Endometrium (tissue), 2 donors: ENCODE measurements around the gene NAT8L.

Experiments used
- FAIRE-seq: peaks from 2 replicates; lab custom pipeline; 2012; peaks lifted over from hg19 to GRCh38; lab: Jason Lieb, UNC
- donor health status: control.
- donor health status: control.

The NAT8L gene

GRCh38 chr4:2045518-2045951 is 13.6 kb upstream of the NAT8L start:
- FAIRE-seq, result no peak

DNA sequence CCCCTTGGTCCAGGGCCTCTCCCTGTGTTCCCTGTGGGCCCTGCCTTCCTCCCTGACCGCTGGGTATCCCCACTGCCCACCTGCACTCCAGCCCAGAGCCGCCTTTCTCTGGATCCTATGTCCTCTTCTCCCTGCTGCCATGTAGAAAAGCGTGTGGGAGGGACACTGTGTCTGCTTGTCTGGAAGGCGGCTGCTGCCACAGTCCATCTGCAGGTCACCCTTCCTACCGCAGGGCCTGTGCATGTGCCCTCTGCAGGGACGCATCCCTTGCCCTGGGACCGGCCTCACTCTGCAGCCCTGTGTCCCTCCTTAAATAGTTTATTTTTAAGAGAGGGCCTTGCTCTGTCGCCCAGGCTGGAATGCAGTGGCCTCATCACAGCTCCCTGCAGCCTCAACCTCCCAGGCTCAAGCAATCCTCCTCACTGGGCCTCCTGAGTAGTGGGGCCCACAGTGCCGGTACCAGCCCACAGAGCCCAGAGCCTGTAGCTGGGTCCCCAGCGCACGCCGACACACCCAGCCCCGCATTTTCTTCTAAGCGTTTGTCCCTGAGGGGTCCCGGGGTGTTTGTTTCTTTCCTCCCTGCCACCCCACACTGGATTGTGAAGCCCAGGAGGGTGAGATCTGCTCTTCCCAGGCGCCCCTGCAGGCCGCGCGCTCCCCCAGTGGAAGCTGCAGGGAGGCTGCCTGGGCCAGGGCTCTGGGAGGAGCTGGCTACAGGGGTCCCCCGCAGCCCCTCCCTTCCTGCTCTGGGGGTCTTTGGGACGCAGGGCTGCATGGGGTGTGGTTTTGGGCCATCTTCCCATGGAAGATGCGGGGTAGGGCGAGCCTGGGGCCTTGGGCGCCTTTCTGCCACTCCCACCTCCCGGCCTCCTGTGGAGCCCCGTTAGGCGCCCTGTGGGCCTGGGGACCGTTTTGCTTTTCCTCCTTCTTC is 12.8 kb upstream of the NAT8L start:
- no peak for FAIRE-seq

DNA sequence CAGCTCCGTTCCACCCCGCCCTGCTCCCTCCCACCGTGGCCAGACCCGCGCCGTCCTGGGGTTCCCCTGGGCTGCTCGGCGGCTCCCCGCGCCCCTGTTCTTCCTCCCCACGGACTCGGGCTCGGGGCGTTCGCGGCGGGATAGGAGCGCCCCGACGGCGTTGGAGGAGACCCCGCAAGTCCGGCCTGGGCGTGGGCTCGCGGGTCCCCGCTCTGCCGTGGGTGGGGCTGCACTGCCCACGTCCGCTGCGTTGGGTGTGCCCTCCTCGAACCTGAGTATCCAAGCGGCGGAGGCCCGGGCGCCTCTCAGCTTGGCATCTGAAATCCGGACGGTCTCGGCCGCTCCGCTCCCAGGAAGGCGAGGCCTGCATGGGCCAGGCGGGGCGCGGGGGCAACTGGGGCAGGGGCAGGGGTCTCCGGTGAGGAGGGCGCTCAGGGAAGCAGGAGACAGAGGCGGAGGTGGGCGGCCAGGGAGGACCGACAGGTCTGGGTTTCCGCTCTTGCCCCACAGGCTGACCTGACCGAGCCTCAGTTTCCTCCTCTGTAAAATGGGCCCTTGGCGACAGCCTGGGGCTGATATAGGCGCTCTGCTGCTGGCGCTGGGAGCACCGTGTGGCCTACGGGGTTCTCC is 12.0 kb upstream of the NAT8L start:
- no peak for FAIRE-seq

GRCh38 chr4:2047781-2048581 is 11.1 kb upstream of the NAT8L start:
- FAIRE-seq, result no peak

- FAIRE-seq, result no peak
Measured at GRCh38 chr4:2048831-2049230, 10.3 kb upstream of the NAT8L start.

- FAIRE-seq, result no peak
Measured at GRCh38 chr4:2049381-2049780, 9.7 kb upstream of the NAT8L start.

GRCh38 chr4:2049811-2050210 is 9.3 kb upstream of the NAT8L start:
- FAIRE-seq, result no peak

- no peak for FAIRE-seq
Measured at GRCh38 chr4:2051086-2051485, 8.0 kb upstream of the NAT8L start.

DNA sequence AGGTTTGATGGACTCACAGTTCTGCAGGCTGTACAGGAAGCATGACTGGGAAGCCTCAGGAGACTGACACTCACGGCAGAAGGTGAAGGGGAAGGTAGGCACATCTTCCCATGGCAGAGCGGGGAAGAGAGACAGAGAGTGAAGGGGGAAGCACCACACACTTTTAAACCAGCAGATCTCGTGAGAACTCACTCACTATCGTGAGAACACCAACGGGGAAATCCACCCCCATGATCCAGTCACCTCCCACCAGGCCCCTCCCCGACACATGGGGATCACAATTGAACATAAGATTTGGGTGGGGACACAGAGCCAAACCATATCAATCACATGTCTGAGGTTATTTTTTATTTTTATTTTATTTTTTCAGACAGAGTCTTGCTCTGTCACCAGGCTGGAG is 4.9 kb upstream of the NAT8L start:
- no peak for FAIRE-seq

- no peak for FAIRE-seq
Measured at GRCh38 chr4:2057382-2058065, 1.6 kb upstream of the NAT8L start.

DNA sequence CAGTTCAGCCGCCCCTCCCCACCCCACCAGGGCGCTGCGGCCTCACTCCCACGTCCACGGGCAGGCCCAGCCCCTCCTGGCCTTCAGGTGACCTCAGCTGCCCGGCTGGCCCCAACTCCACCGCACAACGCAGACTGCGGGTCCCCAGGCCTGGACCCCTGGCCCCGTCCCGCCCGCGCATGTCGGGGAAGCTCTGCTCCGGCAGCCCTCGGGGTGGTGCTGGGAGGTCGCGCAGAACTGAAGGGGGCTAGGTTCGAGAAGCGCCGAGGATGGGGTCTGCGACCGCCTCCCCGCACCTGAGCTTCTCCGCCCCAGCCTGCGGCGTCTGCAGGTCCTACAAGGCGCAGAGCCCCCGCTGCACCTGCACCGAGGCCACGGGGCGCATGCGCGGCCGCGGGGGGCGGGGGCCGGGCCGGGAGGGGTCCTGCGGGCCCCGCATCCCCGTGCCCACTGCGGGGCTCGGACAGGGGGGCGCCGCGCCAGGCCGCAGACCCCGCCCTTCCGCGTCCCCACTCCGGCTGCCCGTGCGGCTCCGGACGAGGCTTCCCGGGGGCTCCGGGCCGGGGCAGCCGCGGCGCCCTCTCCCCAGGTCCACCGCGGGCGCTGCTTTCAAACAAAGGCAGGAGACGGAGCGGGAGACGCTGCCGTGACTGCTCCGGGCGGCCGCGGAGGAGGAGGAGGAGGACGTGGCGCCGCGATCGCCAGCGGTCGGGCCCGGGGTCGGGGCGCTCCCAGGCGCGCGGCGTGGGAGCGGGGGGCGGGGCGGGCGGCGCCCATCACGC is 672 bp upstream of the NAT8L start:
- no peak for FAIRE-seq

- no peak for FAIRE-seq
Measured at GRCh38 chr4:2059726-2060602, 837 bp downstream of the NAT8L start.

DNA sequence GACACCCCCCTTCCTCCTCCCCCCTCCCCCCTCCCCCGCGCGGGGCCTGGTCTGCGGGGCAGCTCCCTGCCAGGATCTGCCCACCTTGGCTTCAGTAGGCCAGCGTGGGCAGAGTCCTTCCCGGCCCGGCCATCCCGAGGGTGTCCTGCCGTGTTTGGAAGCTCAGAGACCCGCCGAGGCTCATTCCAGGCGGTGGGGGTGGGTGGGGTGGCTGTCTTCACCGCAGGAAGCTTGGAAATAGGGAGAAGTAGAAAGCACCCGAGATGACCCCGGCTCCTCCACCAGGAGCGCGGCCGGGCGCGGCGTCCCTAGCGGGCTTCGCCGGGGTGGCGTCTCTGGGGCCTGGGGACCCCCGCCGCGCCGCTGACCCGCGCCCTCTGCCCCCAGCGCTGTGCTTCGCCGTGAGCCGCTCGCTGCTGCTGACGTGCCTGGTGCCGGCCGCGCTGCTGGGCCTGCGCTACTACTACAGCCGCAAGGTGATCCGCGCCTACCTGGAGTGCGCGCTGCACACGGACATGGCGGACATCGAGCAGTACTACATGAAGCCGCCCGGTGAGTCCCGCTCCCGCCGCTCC is 1.6 kb downstream of the NAT8L start:
- no peak for FAIRE-seq

DNA sequence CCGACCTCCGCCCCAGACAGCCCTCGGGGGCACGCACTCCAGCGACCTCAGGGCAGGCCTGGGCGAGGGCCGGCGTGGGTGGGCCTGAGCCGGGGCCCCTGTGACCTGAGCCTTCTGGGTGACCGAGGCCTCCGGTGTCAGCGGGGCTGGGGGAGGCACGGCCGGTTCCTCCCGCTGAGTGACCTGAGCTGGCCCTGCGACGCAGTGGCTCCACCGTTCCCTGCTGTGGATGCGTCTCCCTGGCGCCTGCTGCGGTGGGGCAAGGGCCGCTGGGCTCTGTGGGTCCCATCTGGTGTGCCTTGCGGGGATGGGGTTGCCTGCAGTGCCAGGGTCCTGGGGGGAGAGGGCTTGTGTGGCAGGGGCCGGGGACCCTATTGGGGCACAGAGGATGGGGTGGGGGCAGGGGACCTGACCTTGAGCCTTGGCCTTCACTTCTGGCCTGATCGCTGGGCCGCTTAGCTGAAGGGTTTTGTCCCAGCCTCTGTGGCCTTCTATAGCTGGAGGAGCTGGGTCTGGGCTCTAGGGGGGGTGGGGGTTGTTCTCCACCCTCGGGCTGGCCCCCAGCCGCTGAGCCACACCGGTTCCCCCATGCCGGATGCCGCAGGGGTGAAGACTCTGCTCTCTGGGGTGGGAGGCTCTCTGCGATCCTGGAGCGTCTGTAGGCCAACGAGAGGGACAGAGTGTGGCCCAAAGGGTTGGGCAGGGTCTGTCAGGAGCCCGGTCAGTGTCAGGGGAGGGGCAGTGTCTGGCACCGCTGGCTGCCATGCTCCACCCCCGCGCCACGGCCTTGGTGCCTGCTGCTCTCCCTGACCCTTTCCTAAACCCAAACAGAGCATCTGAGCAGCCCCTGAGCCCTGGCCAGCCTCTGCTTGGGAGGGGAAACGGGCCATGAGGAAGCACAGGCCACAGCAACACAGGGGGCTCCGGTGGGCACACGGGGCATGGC is 2.3 kb downstream of the NAT8L start:
- no peak for FAIRE-seq

DNA sequence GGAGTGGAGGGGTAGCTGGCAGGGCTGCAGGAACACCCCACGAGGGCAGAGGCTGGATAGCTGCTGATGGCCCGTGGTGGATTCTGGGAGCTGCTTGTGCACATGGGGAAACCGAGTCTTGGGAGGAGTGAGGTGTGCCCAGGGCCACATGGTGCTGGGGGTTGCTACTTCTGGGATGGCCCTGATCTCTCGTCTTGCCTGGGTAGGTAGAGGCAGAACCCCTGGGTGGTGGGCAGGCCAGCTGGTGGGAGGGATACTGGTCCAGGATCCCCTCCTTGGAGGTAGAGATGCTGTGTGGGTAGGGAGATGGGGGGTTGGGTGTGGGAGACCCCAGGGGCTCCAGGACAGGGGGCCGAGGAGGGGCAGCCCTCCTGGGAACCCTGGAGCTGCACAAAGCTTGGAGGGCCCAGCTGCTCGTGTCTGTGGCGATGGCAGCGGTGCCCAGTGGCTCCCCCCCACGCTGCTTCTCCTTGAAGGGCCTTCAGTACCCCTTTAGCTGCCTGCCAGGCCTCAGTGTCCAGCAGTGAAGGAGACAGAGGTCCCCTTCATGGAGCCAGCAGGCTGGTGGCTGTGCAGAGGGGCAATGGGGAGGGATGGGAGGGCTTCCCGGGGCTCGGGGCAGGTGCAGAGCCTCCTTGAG is 3.2 kb downstream of the NAT8L start:
- FAIRE-seq, result no peak

GRCh38 chr4:2062808-2063524 is 3.8 kb downstream of the NAT8L start:
- FAIRE-seq, result no peak

DNA sequence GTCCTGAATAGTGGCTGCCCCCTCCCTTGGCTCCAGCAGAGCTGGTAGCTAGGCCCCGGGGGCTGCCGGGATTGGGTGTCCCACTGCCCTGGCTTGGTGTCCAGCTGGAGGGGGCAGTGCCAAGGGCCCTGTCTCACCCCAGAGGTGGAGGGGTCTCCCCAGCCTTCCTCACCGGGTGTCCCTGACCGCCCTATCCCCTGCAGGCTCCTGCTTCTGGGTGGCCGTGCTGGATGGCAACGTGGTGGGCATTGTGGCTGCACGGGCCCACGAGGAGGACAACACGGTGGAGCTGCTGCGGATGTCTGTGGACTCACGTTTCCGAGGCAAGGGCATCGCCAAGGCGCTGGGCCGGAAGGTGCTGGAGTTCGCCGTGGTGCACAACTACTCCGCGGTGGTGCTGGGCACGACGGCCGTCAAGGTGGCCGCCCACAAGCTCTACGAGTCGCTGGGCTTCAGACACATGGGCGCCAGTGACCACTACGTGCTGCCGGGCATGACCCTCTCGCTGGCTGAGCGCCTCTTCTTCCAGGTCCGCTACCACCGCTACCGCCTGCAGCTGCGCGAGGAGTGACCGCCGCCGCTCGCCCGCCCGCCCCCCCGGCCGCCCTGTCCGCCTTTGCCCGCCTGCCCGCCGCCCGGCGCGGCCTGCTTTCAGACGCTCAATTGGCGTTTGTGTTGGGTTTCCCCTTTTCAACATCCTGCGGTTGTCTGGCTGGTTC is 4.6 kb downstream of the NAT8L start:
- FAIRE-seq, result no peak
